GM18867 (cell line): ENCODE results near the gene ASIC4.

Source experiments
- ATAC-seq: cut with Tn5 transposase; IDR thresholded peaks from one replicate; pipeline ENCODE4 v1.9.1; 2021; ENCODE audit warnings: mild to moderate bottlenecking, moderate library complexity; ENCODE audit not compliant: unreplicated experiment

The ASIC4 gene

DNA sequence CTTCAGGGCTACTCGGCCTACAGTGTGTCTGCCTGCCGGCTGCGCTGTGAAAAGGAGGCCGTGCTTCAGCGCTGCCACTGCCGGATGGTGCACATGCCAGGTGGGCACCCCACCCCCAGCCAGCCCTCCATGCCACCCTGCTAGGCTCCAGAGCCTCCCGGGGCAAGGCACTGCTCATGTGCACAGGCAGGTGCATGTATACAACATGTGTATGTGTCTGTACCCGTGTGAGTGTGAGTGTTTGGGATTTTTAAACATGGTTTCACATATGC is 18.0 kb downstream of the ASIC4 start:
- ATAC-seq, result no peak

DNA sequence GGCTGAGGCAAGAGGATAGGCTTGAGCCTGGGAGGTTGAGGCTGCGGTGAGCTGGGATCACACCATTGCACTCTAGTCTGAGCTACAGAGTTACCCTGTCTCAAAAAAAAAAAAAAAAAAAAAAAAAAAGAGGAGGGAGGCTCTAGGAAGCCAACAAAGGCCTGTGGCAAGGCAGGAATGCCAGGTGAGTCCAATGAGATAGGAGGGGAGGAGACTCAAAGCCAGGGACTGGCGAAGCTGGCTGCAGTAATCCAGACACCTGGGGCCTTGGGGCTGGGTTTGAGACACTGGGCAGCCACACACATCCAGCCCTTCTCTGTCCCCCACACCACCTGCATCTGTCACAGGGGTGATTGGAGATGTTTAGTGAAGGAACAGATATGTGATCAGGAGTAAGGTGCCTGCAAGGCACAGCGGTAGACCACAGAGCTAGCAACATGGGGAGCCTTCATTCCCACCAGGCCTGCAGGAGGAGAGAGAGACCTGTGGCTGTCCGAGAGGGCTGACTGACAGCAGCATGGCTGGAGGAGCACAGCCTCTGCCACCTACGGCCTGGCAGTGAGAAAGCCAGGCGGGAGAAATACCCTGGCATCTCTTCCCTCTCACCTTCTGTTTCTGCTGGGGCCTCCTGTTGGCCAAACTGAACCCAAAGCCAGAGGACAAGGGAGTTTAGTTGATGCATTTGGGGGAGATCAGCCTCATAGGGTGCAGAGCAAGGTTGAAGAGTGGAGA is 19.8 kb downstream of the ASIC4 start:
- ATAC-seq, result no peak

DNA sequence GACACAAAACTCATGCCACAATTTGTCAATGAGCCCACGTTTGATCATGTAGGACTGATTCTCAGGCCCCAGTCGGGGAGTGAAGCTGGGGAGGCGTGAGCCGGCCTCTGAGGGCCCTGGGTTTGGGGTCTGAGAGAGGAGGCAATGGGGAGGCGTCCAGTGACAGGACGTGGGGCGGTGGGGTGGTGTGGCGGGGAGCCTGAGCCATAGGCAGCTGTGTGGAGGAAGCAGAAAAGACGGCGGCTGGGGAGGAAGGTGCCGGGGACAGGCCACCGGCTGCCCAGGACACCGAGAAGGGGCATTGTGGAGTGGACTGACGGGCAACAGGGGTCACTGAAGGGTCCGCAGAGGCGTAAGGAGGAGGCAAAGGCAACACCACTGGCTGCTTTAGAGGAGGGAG is 22.1 kb downstream of the ASIC4 start:
- no peak for ATAC-seq

DNA sequence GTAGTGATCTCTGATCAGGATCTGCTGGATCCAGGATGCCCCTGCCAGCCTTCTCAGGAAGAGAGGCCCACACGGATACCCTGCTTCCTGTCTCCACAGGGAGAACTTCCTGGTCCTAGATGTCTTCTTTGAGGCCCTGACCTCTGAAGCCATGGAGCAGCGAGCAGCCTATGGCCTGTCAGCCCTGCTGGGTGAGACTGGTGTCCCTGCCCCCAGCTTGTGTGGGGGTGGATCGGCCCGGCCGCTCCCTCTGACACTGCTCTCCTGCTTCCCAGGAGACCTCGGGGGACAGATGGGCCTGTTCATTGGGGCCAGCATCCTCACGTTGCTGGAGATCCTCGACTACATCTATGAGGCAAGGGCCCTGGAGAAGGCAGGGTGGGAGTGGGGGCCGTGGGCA is 22.7 kb downstream of the ASIC4 start:
- no peak for ATAC-seq

DNA sequence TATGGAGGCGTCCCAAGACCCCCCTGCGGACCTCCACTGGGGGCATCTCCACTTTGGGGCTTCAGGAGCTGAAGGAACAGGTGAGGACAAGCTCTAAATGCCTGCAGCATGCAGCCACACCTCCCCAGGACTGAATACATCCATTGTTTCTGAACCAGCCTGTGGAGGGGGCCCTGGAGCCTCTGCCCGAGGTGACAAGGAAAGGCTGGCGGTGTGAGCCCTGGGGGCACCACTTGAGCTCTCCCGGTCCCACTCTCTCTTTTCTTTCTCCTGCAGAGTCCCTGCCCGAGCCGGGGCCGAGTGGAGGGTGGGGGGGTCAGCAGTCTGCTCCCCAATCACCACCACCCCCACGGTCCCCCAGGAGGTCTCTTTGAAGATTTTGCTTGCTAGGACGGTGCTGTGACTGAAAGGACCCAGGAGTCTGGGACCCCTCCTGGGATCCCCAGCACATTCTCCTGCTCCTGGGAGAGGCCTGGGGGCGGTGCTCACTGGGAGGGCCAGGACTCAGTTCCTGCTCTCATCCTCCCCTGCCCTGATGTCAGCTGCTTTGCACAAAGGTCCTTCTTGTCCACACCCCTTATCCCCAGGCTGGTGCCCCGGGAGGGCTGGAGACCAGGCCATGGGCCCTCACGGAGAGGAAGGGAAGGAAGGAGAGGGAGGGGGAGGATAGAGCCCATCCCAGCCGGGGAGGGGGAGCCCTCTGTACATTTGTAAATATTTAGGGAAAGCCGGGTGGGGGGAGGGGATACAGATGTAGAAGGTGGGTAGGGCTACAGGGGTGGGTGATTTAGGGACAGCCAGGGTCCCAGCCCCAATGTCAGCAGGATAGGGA is 23.6 kb downstream of the ASIC4 start:
- ATAC-seq, result no peak

DNA sequence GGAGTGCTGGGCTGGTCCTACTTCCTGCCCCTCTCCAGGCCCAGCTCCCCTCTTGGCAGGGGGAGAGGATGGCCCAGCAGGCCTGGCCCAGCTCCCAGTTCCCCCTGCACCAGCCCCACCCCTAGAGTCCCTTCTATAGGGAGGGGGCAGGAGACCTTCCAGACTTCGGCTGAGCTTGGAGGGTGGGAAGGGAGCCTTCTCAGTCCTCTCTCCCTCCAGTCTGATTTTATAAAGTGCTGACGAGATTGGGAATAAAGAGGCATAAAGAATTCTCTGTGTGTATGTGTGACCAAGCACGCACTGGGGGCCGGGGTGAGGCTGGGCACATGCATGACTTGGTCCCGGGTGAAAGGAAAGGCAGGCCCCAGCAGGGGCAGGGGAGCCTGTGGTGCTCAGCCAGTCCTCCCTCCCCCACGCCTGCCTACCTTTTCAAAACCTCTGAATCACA is 24.2 kb downstream of the ASIC4 start:
- ATAC-seq, result no peak

DNA sequence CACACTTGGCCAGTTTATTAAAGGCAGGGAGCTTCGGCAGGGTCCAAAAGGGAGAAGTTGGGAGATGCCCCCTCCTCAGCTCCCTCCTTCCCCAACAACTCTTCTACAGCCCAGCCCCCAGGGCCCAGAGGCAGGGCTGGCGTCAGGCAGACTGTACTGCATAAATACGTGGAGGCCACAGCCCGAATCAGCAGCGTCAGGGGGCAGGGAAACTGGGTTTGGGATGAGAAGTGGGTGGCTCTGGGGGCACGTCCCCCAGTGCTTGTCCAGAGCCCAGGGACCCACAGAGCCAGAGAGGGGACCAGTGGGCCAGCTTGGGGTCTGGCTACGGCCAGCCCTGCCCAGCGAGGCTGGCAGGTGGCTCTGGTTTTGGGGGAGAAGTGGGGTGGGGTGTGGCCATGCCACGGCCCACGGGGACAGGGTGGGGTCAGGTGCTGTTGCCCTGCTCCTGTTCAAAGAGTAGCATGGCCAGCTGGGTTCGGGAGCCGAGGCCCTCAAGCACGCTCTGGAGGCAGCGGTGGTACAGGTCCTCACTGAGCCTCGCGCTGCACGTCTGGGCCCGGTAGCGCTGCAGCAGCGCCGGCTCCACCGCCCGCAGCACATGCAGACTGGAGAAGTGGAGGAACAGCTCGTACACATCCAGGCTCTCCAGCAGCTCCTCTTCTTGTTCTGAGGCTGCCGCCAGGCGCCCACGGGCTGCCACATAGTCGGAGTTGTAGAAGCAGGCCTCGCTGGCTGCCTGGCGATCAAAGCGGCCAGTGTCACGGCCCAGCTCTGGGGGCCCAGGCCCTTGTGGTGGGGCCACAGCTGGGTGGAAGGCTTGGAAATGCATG is 24.9 kb downstream of the ASIC4 start:
- ATAC-seq, result no peak

DNA sequence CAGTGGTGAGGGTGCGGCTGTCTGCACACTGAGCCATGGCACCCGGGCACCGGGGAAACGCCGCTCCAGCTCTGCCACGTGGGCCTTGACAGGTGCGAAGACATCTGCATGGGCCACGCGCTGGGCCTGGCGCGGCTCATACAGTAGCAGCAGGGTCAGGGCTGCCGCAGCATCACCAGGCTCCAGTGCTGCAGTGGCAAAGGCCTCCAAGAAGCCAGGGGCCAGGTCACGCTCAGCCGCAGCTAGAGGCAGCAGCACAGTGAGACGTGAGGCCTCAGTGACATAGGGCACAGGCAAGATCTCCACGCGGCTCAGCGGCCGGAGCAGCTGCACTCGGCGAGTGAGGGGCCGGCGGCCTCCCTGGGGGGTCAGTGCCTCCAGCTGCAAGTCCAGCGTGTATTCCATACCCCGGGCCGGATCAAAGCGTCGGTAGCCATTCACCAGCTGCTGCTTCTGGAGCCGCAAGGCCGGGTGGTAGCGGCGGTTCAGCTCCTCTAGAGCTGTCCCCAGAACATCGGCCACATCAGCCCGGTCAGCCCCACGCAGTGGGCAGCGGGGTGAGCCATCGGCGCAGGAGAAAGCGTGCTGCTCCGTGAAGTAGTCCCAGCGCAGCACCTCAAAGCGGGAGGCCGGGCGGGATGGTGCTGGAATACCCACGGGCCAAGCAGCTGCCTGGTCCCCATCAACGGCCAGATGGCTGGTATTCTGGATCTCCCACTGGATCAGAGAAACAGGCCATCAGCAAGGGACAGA is 25.8 kb downstream of the ASIC4 start:
- no peak for ATAC-seq

DNA sequence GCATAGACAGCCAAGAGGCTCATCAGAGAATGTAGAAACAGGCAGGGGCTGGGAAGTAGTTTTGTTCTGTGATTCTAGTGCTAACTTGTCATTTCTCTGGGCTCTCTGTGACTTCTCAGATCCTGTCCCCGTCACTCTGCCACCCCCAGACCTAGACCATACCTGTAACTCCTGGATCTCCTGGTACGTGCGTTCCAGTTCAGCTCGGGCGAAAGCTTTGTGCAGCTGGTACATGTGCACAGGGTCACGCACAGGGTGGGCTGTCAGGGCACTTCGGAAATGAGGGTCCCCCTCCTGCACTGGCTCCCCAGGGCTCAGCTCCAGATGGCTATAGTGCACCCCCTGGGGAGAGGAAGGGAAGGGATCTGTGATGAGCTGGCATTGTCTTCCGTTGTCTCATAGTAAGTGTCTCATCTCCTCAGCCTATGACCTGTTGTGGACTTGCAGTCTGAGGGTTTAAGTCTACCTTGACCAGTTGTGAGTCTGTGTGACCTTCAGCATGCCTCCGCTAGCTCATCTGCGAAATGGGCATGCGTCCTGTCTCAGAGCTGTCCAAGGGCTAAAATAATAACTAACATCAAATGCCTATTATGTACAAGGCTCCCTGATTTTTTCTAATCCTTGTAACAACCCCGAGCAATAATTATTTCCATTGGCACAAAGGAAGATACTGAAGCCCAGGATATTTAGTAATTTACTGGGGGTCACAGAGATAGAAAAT is 26.7 kb downstream of the ASIC4 start:
- ATAC-seq, result no peak

DNA sequence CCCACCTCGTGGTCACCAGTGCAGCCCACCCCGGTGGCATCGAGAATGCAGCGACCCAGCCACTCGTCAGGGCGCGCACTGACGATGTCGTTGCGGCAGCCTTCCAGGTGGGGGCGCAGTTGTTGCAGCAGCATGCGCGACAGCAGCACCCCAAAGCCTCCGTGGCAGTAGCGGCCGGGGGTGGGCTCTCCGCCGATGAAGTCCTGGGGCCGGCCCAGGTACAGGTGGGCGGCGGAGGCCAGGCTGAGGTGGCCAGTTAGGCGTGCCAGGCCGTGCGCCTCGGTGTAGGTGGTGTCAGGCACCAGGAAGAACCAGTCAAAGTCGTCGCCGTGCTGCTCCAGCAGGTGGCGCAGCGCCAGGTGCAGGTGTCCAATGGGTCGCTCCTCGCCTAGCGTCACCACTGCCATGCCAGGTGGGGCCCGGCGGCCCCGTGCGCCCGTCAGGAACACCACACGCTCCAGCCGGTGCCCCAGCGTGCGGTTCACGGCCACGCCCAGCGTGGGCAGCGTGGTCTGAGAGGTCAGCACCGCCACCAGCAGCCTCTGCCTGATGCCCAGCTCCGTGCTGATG is 27.4 kb downstream of the ASIC4 start:
- ATAC-seq, result peak; percentile 47

DNA sequence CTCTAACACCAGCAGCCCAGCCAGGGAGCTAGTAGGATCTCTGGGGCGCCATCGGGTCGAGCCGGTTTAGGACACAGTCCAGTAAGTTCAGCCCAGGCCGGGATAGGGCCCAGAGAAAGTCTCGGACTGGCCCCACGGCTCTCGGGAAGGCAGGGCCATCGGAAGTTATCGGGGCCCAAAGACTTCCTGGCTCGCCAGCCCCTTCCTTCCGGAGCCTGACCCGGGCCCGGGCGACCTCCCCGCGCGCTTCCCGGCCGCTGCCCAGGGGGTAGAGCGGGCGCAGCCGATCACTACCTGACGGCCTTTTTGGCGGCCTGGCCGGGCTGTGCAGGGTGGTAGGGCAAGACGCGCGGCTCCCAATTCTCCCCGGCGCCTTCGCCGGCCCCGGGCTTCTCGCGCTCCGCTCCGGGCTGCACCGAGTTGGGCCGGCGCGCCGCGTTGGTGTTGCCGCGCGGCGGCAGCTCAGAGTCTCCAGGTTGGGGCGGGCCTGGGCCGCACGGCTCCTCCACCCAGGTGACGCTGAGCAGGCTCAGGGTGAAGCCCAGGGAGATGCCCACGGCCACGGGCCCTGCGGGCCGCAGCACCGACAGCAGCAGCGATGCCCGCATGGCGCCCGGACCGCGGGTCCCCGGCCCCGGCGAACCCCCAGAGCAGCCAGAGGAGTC is 28.8 kb downstream of the ASIC4 start:
- peak; percentile 38 for ATAC-seq

DNA sequence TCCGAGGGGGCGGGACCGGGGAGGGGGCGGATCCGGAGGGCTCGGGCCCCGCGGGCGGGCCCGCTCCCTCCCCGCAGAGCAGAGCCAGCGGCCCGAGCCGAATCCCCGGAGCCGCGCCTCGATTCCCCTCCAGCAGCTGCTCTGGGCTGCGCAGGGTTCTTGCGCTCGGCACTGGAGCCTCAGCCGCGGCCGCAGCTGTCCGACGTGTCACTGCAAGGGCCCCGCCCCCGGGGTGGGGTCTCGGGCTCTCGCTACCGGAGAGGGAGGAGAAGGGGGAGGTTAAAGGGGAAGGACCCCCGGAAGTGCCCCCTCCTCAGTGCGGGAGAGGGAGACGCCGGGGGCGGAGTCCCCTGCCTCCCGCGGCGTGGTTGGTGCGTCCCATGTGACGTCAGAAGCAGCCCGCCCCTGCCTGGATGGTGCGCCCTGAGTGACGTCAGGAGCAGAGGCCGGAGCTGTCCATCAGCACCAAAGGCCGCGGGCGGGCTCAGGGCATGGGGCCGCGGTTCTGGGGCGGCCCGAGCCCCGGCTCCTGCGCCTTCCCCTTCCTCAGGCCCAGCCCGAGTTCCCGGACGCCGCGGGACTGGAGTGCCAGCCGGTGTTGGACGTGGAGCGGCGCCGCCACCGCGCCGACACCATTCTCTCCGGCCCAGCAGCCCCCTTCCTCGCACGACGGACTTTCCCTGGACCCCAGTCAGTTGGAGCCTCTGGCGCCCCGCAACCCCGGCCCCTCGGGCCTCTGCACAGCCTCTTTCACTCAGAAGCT is 29.5 kb downstream of the ASIC4 start, which contains the start of the genes CHPF and TMEM198:
CHPF (minus strand) TSS at position 214 of the 763 bp plus-strand sequence. CDS start 271 bp downstream, outside the sequence.
TMEM198 (plus strand) TSS at position 433 of the 763 bp plus-strand sequence. CDS start 700 bp downstream, outside the sequence.
- ATAC-seq, result peak; percentile 78

DNA sequence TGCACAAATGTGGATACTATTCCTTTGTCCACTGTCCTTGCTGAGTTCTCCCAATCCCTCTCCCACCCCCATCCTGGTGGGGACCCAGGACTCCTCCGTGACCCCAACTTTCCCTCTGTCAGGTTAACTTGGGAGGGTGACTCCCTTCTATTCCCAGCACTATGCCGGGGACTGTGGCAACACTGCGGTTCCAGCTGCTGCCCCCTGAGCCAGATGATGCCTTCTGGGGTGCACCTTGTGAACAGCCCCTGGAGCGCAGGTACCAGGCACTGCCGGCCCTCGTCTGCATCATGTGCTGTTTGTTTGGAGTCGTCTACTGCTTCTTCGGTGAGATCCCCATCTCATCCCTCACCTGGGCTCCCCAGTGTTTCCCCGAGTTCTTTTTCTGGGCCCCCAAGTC is 30.3 kb downstream of the ASIC4 start:
- ATAC-seq, result no peak

DNA sequence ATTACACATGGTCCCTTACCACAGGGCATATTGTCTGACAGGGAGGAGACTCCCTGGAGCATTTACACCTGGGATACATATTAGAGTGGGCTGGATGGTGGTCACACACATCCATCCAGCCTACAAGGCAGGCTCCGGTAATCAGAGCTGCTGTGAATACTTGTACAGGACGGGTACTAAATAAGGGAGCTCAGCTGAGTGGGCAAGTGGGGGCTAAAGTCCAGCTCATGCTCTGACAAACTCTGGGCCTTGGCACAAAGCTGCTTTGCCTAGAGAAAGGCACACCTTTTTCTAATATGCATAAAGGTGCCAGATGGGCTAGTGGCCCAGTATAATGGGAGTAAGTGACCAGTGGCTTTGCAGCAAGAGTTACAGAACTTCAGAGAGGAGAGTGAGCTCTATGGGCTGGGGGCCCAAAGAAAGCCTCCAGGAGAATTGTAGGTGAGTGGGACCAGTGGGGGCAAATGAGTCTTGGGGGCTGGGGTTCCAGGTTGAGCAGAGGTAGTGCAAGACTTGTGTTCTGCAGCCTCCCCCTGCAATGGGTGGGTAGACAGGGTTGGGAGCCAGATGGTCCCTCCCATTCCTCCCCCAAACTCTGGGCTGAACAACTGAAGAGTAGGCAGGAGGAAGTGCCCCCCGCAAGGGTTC is 31.1 kb downstream of the ASIC4 start:
- no peak for ATAC-seq

DNA sequence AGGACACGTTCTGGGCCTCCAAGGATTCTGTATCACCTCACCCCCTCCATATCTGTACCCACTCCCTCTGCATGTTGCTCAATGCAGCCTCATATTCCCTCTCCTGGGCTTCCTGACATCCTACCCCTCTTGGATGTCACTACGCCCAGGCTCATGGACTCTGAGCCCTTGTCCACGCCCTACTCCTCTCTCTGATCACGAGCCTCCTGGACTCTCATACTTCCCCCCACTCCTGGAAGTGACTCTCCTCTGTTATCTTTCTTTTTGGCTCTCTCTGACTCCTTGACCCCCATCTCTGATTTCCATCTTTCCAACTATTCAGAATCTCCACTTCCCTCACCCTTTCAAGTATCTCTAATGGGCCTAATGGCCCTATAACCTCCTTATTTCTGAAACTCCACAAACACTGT is 31.7 kb downstream of the ASIC4 start:
- no peak for ATAC-seq

DNA sequence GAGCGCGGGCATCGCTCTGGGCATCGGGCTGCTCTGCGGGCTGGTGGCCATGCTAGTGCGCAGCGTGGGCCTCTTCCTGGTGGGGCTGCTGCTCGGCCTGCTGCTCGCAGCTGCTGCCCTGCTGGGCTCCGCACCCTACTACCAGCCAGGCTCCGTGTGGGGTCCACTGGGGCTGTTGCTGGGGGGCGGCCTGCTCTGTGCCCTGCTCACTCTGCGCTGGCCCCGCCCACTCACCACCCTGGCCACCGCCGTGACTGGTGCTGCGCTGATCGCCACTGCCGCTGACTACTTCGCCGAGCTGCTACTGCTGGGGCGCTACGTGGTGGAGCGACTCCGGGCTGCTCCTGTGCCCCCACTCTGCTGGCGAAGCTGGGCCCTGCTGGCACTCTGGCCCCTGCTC is 33.3 kb downstream of the ASIC4 start:
- ATAC-seq, result no peak

DNA sequence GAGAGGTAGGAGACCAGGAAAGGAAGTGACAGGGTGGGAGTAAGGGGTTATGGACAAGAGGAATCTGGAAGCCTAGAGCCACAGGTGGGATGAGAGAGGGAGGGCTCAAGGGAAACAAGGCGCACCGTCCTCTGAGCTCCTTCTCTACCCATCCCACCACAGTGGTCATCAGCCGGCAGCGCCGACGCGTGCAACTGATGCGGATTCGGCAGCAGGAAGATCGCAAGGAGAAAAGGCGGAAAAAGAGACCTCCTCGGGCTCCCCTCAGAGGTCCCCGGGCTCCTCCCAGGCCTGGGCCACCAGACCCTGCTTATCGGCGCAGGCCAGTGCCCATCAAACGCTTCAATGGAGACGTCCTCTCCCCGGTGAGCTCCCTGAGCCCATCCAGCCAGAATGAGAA is 34.7 kb downstream of the ASIC4 start:
- no peak for ATAC-seq

DNA sequence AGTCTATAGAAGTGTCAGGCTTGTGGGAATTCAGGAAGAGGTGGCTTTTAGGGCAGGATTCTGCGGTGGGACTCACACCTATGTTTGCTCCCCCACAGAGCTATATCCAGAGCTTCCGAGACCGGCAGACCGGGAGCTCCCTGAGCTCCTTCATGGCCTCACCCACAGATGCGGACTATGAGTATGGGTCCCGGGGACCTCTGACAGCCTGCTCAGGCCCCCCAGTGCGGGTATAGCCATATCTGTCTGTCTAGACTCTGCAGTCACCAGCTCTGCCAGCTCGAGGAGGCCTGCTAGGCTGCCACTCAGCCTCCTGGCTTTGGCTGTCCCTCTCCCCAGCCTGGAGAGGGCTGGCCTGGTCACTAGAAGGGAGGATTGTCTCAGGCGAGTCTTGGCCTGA is 35.3 kb downstream of the ASIC4 start:
- ATAC-seq, result no peak
